Endothelial cell of hepatic sinusoid (primary cell): ENCODE results near the gene KIF18B.

Source experiments
- in situ Hi-C: cut with HindIII; loops from 2 replicates; pipeline ENCODE4 v1.10.0; 2017; ENCODE audit warnings: low sequenced_read_pairs

The KIF18B gene

GRCh38 chr17:44887971-44888954 is 59.3 kb downstream of the KIF18B start:
- in situ Hi-C loops = no loop called here

GRCh38 chr17:44887016-44887415 is 60.6 kb downstream of the KIF18B start:
- in situ Hi-C loops = no loop called here

- in situ Hi-C loops = no loop called here
Measured at GRCh38 chr17:44884941-44885340, 62.6 kb downstream of the KIF18B start.

GRCh38 chr17:44881145-44881544 is 66.4 kb downstream of the KIF18B start:
- in situ Hi-C loops = no loop called here

- in situ Hi-C loops = no loop called here
Measured at GRCh38 chr17:44880062-44880461, 67.5 kb downstream of the KIF18B start.

GRCh38 chr17:44879376-44879775 is 68.2 kb downstream of the KIF18B start:
- in situ Hi-C loops = loop anchor here (5.0 kb wide), 1 partner anchor 37 kb away; no protein-coding TSS in a partner anchor

- in situ Hi-C loops = loop anchor here (5.0 kb wide), 1 partner anchor 36 kb away; no protein-coding TSS in a partner anchor
Measured at GRCh38 chr17:44878627-44879221, 68.8 kb downstream of the KIF18B start.

GRCh38 chr17:44877121-44877520 is 70.5 kb downstream of the KIF18B start:
- in situ Hi-C loops = loop anchor here (5.0 kb wide), 1 partner anchor 35 kb away; no protein-coding TSS in a partner anchor

- in situ Hi-C loops = loop anchor here (5.0 kb wide), 1 partner anchor 33 kb away; no protein-coding TSS in a partner anchor
Measured at GRCh38 chr17:44875761-44876160, 71.8 kb downstream of the KIF18B start.
